Astrocyte (in vitro differentiated cells and primary cell): ENCODE measurements around the gene TRRAP.

Source experiments
- EZH2 ChIP-seq: IDR thresholded peaks from 2 replicates; pipeline ENCODE4 v1.6.1; 2012; ENCODE audit warnings: mild to moderate bottlenecking, low read length, inconsistent platforms; ENCODE audit not compliant: insufficient read depth
- TF ChIP-seq, protein P1 (sequence below): IDR thresholded peaks from 2 replicates; pipeline ENCODE4 v1.5.1; 2011; ENCODE audit warnings: low read depth, mild to moderate bottlenecking, inconsistent platforms, low read length, moderate library complexity; ENCODE audit not compliant: insufficient read depth

DNA sequence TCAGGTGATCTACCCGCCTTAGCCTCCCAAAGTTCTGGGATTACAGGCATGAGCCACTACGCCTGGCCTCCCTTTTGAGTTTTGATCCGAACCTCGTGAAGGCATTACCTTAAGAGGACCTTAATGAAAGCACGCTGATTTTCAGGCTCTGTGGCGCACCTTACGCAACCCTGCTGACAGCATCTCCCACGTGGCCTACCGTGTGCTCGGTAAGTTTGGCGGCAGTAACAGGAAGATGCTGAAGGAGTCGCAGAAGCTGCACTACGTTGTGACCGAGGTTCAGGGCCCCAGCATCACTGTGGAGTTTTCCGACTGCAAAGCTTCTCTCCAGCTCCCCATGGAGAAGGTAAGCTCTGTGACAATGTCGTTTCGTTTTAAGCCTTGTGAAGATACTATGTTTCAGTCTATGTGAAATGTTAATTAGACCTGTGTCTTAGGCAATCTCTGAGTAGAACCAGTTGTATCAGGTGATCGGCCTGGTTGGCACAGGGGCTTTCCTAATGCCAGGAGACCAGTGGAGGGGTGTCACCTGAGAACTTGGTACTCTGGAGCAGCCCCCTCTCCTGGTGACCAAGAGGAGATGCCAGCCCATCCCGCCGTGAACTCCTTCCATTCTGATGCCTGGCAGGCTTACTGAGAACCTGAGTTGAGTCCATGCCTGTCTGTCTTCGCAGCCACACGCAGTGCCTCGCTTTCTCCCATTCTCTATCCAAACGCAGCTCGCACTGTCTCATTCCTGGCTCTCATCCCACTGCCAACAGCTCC is 43.5 kb downstream of the TRRAP start:
- TF ChIP-seq, protein P1, sequence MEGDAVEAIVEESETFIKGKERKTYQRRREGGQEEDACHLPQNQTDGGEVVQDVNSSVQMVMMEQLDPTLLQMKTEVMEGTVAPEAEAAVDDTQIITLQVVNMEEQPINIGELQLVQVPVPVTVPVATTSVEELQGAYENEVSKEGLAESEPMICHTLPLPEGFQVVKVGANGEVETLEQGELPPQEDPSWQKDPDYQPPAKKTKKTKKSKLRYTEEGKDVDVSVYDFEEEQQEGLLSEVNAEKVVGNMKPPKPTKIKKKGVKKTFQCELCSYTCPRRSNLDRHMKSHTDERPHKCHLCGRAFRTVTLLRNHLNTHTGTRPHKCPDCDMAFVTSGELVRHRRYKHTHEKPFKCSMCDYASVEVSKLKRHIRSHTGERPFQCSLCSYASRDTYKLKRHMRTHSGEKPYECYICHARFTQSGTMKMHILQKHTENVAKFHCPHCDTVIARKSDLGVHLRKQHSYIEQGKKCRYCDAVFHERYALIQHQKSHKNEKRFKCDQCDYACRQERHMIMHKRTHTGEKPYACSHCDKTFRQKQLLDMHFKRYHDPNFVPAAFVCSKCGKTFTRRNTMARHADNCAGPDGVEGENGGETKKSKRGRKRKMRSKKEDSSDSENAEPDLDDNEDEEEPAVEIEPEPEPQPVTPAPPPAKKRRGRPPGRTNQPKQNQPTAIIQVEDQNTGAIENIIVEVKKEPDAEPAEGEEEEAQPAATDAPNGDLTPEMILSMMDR, result no peak
- TF ChIP-seq EZH2, result no peak
